Endothelial cell of umbilical vein (primary cell): ENCODE data around the gene VPS37D.

Experiments used
- CTCF ChIP-seq, 2 donors: IDR thresholded peaks; 1 replicate in 1 of 2; 2 replicates in 1 of 2; pipeline ENCODE4 v1.5.1; 2011; ENCODE audit warnings: low read length in 2 of 2, mild to moderate bottlenecking in 2 of 2, moderate library complexity in 2 of 2, control low read depth in 1 of 2, inconsistent platforms in 1 of 2, low read depth in 1 of 2; ENCODE audit not compliant: insufficient read depth in 1 of 2; ENCODE audit errors: extremely low read depth in 1 of 2
- EZH2 ChIP-seq: IDR thresholded peaks from 2 replicates; pipeline ENCODE4 v1.6.1; 2012; ENCODE audit warnings: borderline replicate concordance, low read depth, mild to moderate bottlenecking, moderate library complexity, low read length, inconsistent platforms; ENCODE audit not compliant: severe bottlenecking
- GATA2 ChIP-seq: IDR thresholded peaks from 2 replicates; pipeline ENCODE4 v1.7.0; 2011; ENCODE audit warnings: low read depth, mild to moderate bottlenecking, moderate library complexity, mixed read lengths, low read length; ENCODE audit not compliant: insufficient read length, insufficient read depth
- MAX ChIP-seq: IDR thresholded peaks from 2 replicates; pipeline ENCODE4 v1.6.1; 2011; ENCODE audit not compliant: insufficient read depth, insufficient read length
- POLR2A ChIP-seq: IDR thresholded peaks from 2 replicates; pipeline ENCODE4 v1.6.1; 2012; ENCODE audit warnings: low read depth, mild to moderate bottlenecking, control low read depth, low read length

- no peak for TF ChIP-seq POLR2A
- no peak for TF ChIP-seq MAX
- no peak for TF ChIP-seq CTCF (IDR thresholded peaks at IDR 0.05; ENCODE audit: extremely low read depth in 1 of 2, insufficient read depth in 1 of 2, low read depth in 1 of 2, low read length in 2 of 2)
- no peak for TF ChIP-seq GATA2
- no peak for TF ChIP-seq EZH2
Observed at GRCh38 chr7:73719806-73720169, 52.2 kb downstream of the VPS37D start.
